PC-9 (cell line): ENCODE measurements around the gene VAMP8. TPM values are rescaled to one million over a fixed set of nuclear protein-coding genes. Genes with fewer than 3 reads are reported as not detected.

Experiments
- BruUV-seq: library from RNA; stranded (reverse); fragments of 400-500 nt; replicated peaks from 2 replicates; lab custom pipeline; 2021; lab: Mats Ljungman, UMichigan
- CTCF ChIA-PET: fragments of 300-600 bp; sonication (Branson Sonifier 250); formaldehyde crosslinking; loops from one replicate; lab custom pipeline; 2022; ENCODE audit warnings: antibody characterized with exemption; lab: Charles Lee
- POLR2A ChIA-PET: fragments of 300-600 bp; sonication (Branson Sonifier 250); formaldehyde crosslinking; loops from one replicate; lab custom pipeline; 2022; ENCODE audit warnings: antibody characterized with exemption; ENCODE audit not compliant: unreplicated experiment; lab: Charles Lee
- DNase-seq, 2 experiments: peaks; one replicate each; pipeline versions ENCODE4 v3.0.0 to v3.0.0-alpha.2; 2015 to 2022; ENCODE audit warnings: mixed read lengths in 1 of 2
- H2AFZ ChIP-seq: fragments of 200-600 bp; sonication (generic); 2 replicates; pipeline ENCODE4 v1.8.1; 2017; ENCODE audit warnings: antibody characterized with exemption
- H3F3A ChIP-seq: fragments of 200-600 bp; sonication (generic); 2 replicates; pipeline ENCODE4 v1.8.1; 2017; ENCODE audit warnings: antibody characterized with exemption, mild to moderate bottlenecking, low read depth; ENCODE audit not compliant: insufficient read depth
- H3K27ac ChIP-seq: fragments of 200-600 bp; sonication (generic); 2 replicates; pipeline ENCODE4 v1.6.1; 2016; ENCODE audit warnings: mixed run types
- H3K27me3 ChIP-seq: fragments of 200-600 bp; sonication (generic); 2 replicates; pipeline ENCODE4 v1.6.1; 2016; ENCODE audit warnings: low read depth, mixed run types; ENCODE audit not compliant: insufficient read depth
- H3K36me3 ChIP-seq: fragments of 200-600 bp; sonication (generic); 2 replicates; pipeline ENCODE4 v1.6.1; 2016; ENCODE audit warnings: low read depth, mixed run types
- H3K4me1 ChIP-seq: fragments of 200-600 bp; sonication (generic); replicated peaks from 2 replicates; pipeline ENCODE4 v1.6.1; 2016; ENCODE audit warnings: mixed run types; ENCODE audit not compliant: insufficient read depth
- H3K4me2 ChIP-seq: fragments of 200-600 bp; sonication (generic); 2 replicates; pipeline ENCODE4 v1.6.1; 2017; ENCODE audit warnings: mixed run types
- H3K4me3 ChIP-seq: fragments of 200-600 bp; sonication (generic); 2 replicates; pipeline ENCODE4 v1.6.1; 2016; ENCODE audit warnings: mixed run types
- H3K79me2 ChIP-seq: fragments of 200-600 bp; sonication (generic); 2 replicates; pipeline ENCODE4 v1.6.1; 2017; ENCODE audit warnings: low read depth, mixed run types
- H3K9me2 ChIP-seq: fragments of 200-600 bp; sonication (generic); 2 replicates; pipeline ENCODE4 v1.8.1; 2017; ENCODE audit warnings: mild to moderate bottlenecking; ENCODE audit not compliant: insufficient read depth
- H3K9me3 ChIP-seq: fragments of 200-600 bp; sonication (generic); 2 replicates; pipeline ENCODE4 v1.8.1; 2016; ENCODE audit warnings: low read depth; ENCODE audit not compliant: insufficient read depth
- H4K20me1 ChIP-seq: fragments of 200-600 bp; sonication (generic); 2 replicates; pipeline ENCODE4 v1.8.1; 2017; ENCODE audit not compliant: insufficient read depth
- CTCF ChIP-seq: fragments of 200-600 bp; sonication (generic); conservative IDR thresholded peaks from 2 replicates; pipeline ENCODE4 v1.6.1; 2017; ENCODE audit warnings: mixed run types, antibody characterized with exemption, mild to moderate bottlenecking, moderate library complexity
- EZH2 ChIP-seq: fragments of 200-600 bp; sonication (generic); IDR thresholded peaks from 2 replicates; pipeline ENCODE4 v1.8.0; 2017; ENCODE audit warnings: antibody characterized with exemption, low read depth
- intact Hi-C: fragments of 100-400 bp; cut with micrococcal nuclease; formaldehyde crosslinking; loops from one replicate; pipeline ENCODE4 v1.10.0; 2022; ENCODE audit not compliant: unreplicated experiment
- total RNA-seq: library from RNA; stranded (reverse); gene quantifications from 2 replicates; pipeline ENCODE4 v1.2.3, GENCODE V29; 2021

The VAMP8 gene
- total RNA-seq, 1 experiment from 2014 or later, result 124 TPM

- Histone ChIP-seq H3K4me3 (no peak overlapping the region), H3K27me3 (no peaks in the 10 kb centered on the region), H3K9me3 (no peaks in the 10 kb centered on the region), H3K79me2 (no peaks in the 10 kb centered on the region), H3F3A (peaks cover 29% of the 10 kb centered on the region), H3K36me3 (0 out of 2 replicates have a peak, but pooled peaks cover 5% of the 10 kb centered on the region), H3K27ac (no peak overlapping the region), H3K9me2 (no peaks in the 10 kb centered on the region), H4K20me1 (no peaks in the 10 kb centered on the region), H2AFZ (no peak overlapping the region), H3K4me2 (no peak overlapping the region), H3K4me1 (no peaks in the 10 kb centered on the region)
- BruUV-seq, result no TSS peak
- POLR2A ChIA-PET, result interaction anchor here (0.6 kb wide), 1 partner anchor 138 kb away, joined by 3 read pairs; no protein-coding TSS in a partner anchor
- CTCF ChIA-PET, result interaction anchor here (0.6 to 1.6 kb wide), 7 partner anchors 12 to 251 kb away, joined by 3 to 16 read pairs (median 3); partner anchors contain the start of genes ELMOD3 and RETSAT
- intact Hi-C loops, result loop anchor here (1.0 to 5.0 kb wide), 4 partner anchors 132 to 250 kb away; partner anchors contain the start of gene TGOLN2
- peak; percentile 75 to 80 for DNase-seq
- no peak for TF ChIP-seq EZH2
- peak; percentile 93 for TF ChIP-seq CTCF
These were observed 25.4 kb upstream of the VAMP8 start for GRCh38 chr2:85551698-85552678.

DNA sequence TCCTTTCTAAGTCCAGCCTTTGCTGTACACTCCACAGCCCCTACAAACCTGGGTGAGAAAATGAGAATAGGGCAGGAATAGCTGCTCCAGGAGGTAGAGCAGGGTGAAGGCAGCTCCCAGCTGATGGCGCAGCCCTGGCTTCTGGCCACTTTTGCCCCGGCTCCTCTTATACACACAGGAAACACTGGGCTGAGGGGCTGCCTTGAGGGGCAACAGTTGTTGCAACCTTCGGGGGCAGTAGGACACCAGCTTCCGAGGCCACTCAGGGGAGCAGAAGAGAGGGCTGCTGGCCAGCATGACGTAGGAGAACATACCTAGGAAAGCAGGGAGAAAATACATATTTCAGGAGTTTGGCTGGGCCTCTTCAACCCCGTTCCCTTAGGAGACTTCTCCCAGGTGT lies 24.2 kb upstream of the VAMP8 start:
- H2AFZ ChIP-seq, result no peak overlapping the region
- no peak overlapping the region for H3K4me2 ChIP-seq
- peaks cover 18% of the 10 kb centered on the region; the same call in 1 of the 2 replicates for H3F3A ChIP-seq
- H3K9me3 ChIP-seq, result no peaks in the 10 kb centered on the region
- intact Hi-C loops, result loop anchor here (5.0 kb wide), 2 partner anchors 226 to 251 kb away; partner anchors contain the start of gene TGOLN2
- H3K79me2 ChIP-seq, result peaks cover 5% of the 10 kb centered on the region; the same call in 1 of the 2 replicates
- H3K36me3 ChIP-seq, result 0 out of 2 replicates have a peak, but pooled peaks cover 10% of the 10 kb centered on the region
- H4K20me1 ChIP-seq, result no peaks in the 10 kb centered on the region
- no peak overlapping the region for H3K27ac ChIP-seq
- CTCF ChIA-PET, result interaction anchor here (0.6 to 1.6 kb wide), 2 partner anchors 42 to 132 kb away, joined by 3 to 6 read pairs; partner anchors contain the start of gene RNF181
- no peaks in the 10 kb centered on the region for H3K4me1 ChIP-seq
- H3K27me3 ChIP-seq, result no peaks in the 10 kb centered on the region
- H3K9me2 ChIP-seq, result no peaks in the 10 kb centered on the region
- DNase-seq, result no peak
- POLR2A ChIA-PET, result interaction anchor here (0.5 kb wide), 1 partner anchor 42 kb away, joined by 3 read pairs; the partner anchor contains the start of gene RNF181
- no peak for TF ChIP-seq CTCF
- TF ChIP-seq EZH2, result no peak
- H3K4me3 ChIP-seq, result no peak overlapping the region
- no TSS peak for BruUV-seq

- BruUV-seq, result no TSS peak
- Histone ChIP-seq H3K4me2 (no peak overlapping the region), H3K9me3 (no peaks in the 10 kb centered on the region), H4K20me1 (no peaks in the 10 kb centered on the region), H3K27me3 (no peaks in the 10 kb centered on the region), H3K4me1 (peaks cover 4% of the 10 kb centered on the region), H3F3A (peaks cover 5% of the 10 kb centered on the region; the same call in 1 of the 2 replicates), H3K4me3 (no peak overlapping the region), H3K36me3 (peaks cover 19% of the 10 kb centered on the region; the same call in 1 of the 2 replicates), H3K9me2 (no peaks in the 10 kb centered on the region), H3K79me2 (peaks cover 23% of the 10 kb centered on the region), H3K27ac (no peak overlapping the region), H2AFZ (no peak overlapping the region)
- TF ChIP-seq CTCF (no peak), EZH2 (no peak)
- ChIA-PET POLR2A (no interaction called here), CTCF (no interaction called here)
- no peak for DNase-seq
- intact Hi-C loops, result loop anchor here (5.0 kb wide), 2 partner anchors 228 to 253 kb away; partner anchors contain the start of gene TGOLN2
These were observed 22.3 kb upstream of the VAMP8 start for GRCh38 chr2:85554980-85555612.
